MM.1S (cell line): Measurements from ENCODE around the gene KIAA1217.

Experiments used
- DNase-seq: peaks from one replicate; pipeline ENCODE4 v3.0.0-alpha.2; 2015
- H2AFZ ChIP-seq: fragments of 300-600 bp; sonication (generic); 2 replicates; pipeline ENCODE4 v1.6.0; 2016; ENCODE audit warnings: antibody characterized with exemption, low read length
- H3F3A ChIP-seq: fragments of 300-600 bp; sonication (generic); 2 replicates; pipeline ENCODE4 v1.6.1; 2016; ENCODE audit warnings: mild to moderate bottlenecking, antibody characterized with exemption, low read length, moderate library complexity, mixed read lengths; ENCODE audit not compliant: insufficient read depth
- H3K27ac ChIP-seq: fragments of 300-600 bp; sonication (generic); 2 replicates; pipeline ENCODE4 v1.5.1; 2016; ENCODE audit warnings: mild to moderate bottlenecking, low read length
- H3K27me3 ChIP-seq: fragments of 300-600 bp; sonication (generic); replicated peaks from 2 replicates; pipeline ENCODE4 v1.6.0; 2016; ENCODE audit warnings: low read length; ENCODE audit not compliant: insufficient read depth
- H3K36me3 ChIP-seq: fragments of 300-600 bp; sonication (generic); replicated peaks from 2 replicates; pipeline ENCODE4 v1.6.1; 2016; ENCODE audit warnings: mild to moderate bottlenecking, low read length, mixed read lengths; ENCODE audit not compliant: insufficient read depth
- H3K4me1 ChIP-seq: fragments of 300-600 bp; sonication (generic); 2 replicates; pipeline ENCODE4 v1.6.1; 2016; ENCODE audit warnings: low read length, mixed read lengths
- H3K4me2 ChIP-seq: fragments of 300-600 bp; sonication (generic); 2 replicates; pipeline ENCODE4 v1.6.0; 2016; ENCODE audit warnings: low read depth, low read length
- H3K4me3 ChIP-seq: fragments of 300-600 bp; sonication (generic); 2 replicates; pipeline ENCODE4 v1.5.1; 2016; ENCODE audit warnings: low read length, mixed read lengths
- H3K79me2 ChIP-seq: fragments of 300-600 bp; sonication (generic); 2 replicates; pipeline ENCODE4 v1.6.1; 2016; ENCODE audit warnings: mixed run types, low read length, mixed read lengths
- H3K9ac ChIP-seq: fragments of 300-600 bp; sonication (generic); 2 replicates; pipeline ENCODE4 v1.6.1; 2016; ENCODE audit warnings: low read length, mixed read lengths
- H3K9me2 ChIP-seq: fragments of 300-600 bp; sonication (generic); replicated peaks from 2 replicates; pipeline ENCODE4 v1.6.1; 2016; ENCODE audit warnings: mild to moderate bottlenecking, low read length, mixed read lengths; ENCODE audit not compliant: insufficient read depth
- H3K9me3 ChIP-seq: fragments of 300-600 bp; sonication (generic); replicated peaks from 2 replicates; pipeline ENCODE4 v1.6.1; 2016; ENCODE audit warnings: mild to moderate bottlenecking, low read length, mixed read lengths; ENCODE audit not compliant: insufficient read depth
- H4K20me1 ChIP-seq: fragments of 300-600 bp; sonication (generic); 2 replicates; pipeline ENCODE4 v1.6.1; 2016; ENCODE audit warnings: mild to moderate bottlenecking, low read length, moderate library complexity, mixed read lengths; ENCODE audit not compliant: insufficient read depth
- CTCF ChIP-seq: fragments of 300-600 bp; sonication (generic); IDR thresholded peaks from 2 replicates; pipeline ENCODE4 v1.5.1; 2016; ENCODE audit warnings: antibody characterized with exemption, low read length, mixed read lengths
- EZH2 ChIP-seq: fragments of 300-600 bp; sonication (generic); optimal IDR thresholded peaks from 2 replicates; pipeline ENCODE3; 2017; ENCODE audit warnings: low read depth, mild to moderate bottlenecking, antibody characterized with exemption, low read length, mixed read lengths
- EZH2phosphoT487 ChIP-seq: fragments of 300-600 bp; sonication (generic); IDR thresholded peaks from 2 replicates; pipeline ENCODE4 v1.6.1; 2018; ENCODE audit warnings: antibody characterized with exemption, low read length

KIAA1217 gene

GRCh38 chr10:24201503-24202180, 7.3 kb upstream of the KIAA1217 start:
- Histone ChIP-seq H4K20me1 (no peaks in the 10 kb centered on the region), H3K4me2 (no peak overlapping the region), H3K4me1 (no peaks in the 10 kb centered on the region), H3K27me3 (no peaks in the 10 kb centered on the region), H3K9ac (no peak overlapping the region), H3K36me3 (no peaks in the 10 kb centered on the region), H3K79me2 (no peaks in the 10 kb centered on the region), H3K9me3 (no peaks in the 10 kb centered on the region), H3F3A (no peaks in the 10 kb centered on the region), H2AFZ (no peak overlapping the region), H3K9me2 (no peaks in the 10 kb centered on the region), H3K27ac (no peak overlapping the region), H3K4me3 (no peak overlapping the region)
- no peak for TF ChIP-seq EZH2
- no peak for TF ChIP-seq CTCF
- no peak for TF ChIP-seq EZH2phosphoT487
- DNase-seq = no peak

GRCh38 chr10:24202181-24202570, 6.8 kb upstream of the KIAA1217 start:
- Histone ChIP-seq H3K4me1 (no peaks in the 10 kb centered on the region), H3K79me2 (no peaks in the 10 kb centered on the region), H3K27ac (no peak overlapping the region), H2AFZ (no peak overlapping the region), H3K36me3 (no peaks in the 10 kb centered on the region), H3K9me3 (no peaks in the 10 kb centered on the region), H3K9ac (no peak overlapping the region), H3K4me2 (no peak overlapping the region), H3F3A (no peaks in the 10 kb centered on the region), H3K27me3 (no peaks in the 10 kb centered on the region), H4K20me1 (no peaks in the 10 kb centered on the region), H3K9me2 (no peaks in the 10 kb centered on the region), H3K4me3 (no peak overlapping the region)
- no peak for DNase-seq
- TF ChIP-seq CTCF (no peak), EZH2phosphoT487 (no peak), EZH2 (no peak)

- Histone ChIP-seq H3K4me3 (no peak overlapping the region), H3K9me2 (no peaks in the 10 kb centered on the region), H4K20me1 (no peaks in the 10 kb centered on the region), H3K9me3 (no peaks in the 10 kb centered on the region), H3K27me3 (no peaks in the 10 kb centered on the region), H3K79me2 (no peaks in the 10 kb centered on the region), H3K36me3 (no peaks in the 10 kb centered on the region), H3K9ac (no peak overlapping the region), H3K27ac (no peak overlapping the region), H2AFZ (no peak overlapping the region), H3K4me1 (0 out of 2 replicates have a peak, but pooled peaks cover 4% of the 10 kb centered on the region), H3F3A (no peaks in the 10 kb centered on the region), H3K4me2 (no peak overlapping the region)
- TF ChIP-seq CTCF (no peak), EZH2phosphoT487 (no peak), EZH2 (no peak)
- DNase-seq = no peak
Measured at GRCh38 chr10:24205821-24206220, 3.1 kb upstream of the KIAA1217 start.
